Activated CD8-positive, alpha-beta memory T cell treated with anti-CD3 and anti-CD28 coated beads for 48 hours (primary cell): ENCODE measurements around the gene PDGFD.

Experiments used
- DNase-seq, 3 experiments: peaks; one replicate each; pipeline ENCODE4 v3.0.0-alpha.2; 2020; ENCODE audit warnings: low read depth in 2 of 3, low spot score in 2 of 3

The PDGFD gene

DNA sequence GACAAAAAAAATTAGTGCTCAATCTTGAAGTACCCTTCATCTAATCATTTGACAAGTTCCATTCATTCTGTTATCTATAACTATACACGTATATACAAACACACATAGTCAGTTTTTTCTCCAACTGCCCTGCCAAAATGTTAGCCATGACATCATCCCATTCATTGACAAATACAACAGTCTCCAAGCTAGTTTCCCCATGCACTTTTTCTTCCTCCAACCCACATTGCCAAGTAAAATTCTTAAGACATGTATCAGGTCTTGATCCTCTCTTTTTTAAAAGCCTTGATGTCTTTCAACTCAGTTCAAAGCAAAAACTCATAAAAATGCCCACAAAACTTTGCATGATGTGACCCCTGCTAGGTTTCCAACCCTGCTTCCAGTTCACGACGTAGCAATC is 69.4 kb downstream of the PDGFD start:
- DNase-seq = no peak

GRCh38 chr11:104093426-104094280 is 70.3 kb downstream of the PDGFD start:
- no peak for DNase-seq

DNA sequence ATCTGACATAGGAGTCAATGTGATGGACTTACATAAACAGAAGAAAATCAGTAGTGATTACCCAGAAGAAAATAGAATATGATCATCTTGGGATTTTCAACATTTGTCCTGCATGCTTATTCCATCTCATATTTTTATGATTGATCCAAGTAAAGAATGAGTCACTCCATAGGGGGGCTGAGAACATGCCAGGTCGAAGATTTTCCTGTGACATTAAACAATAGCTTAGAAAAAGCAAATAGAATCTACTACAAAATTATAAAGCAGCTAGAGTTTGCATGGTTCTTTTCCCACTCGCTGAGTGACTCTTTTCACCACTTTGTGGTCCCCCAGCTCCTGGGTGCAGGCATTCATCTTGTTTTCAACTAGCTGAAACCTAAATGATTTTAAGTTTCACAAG is 71.2 kb downstream of the PDGFD start:
- no peak for DNase-seq

DNA sequence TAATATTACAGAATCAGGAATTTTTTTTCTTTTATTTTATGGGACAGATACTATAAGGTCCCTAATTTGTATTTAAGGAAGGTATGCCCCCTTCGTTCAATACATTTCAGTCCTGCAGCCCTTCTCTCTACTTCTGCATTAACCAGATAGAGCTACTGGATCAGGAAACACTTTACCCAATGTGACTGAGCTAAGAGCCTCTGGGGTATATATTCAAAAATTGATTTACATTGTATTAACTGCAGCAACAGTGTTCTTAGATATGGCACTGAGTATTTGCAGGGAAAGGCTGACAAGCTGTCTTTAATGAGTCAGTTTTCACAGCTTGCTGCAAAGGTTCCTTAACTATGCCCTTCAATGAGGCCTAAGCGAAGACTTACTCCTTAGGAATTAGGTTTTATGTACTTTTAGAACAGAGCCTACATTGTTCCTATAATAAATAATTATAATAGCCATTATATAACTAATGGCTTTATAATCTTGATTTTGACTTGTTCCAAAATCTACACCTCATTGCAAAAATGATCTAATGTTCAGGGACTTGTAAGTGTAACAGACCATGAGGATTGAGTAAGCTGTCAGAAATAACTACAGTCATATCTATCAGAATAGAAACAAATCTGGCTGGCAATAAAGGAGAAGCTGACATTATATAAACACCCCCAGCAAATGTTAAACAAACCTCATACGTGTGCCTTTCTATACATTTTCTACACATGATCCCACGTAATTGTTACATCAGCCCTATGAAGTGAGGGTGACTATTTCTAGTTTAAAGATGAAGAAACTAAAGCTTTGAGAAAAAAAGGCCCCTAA is 72.5 kb downstream of the PDGFD start:
- no peak for DNase-seq

- DNase-seq = no peak
Observed at GRCh38 chr11:104090767-104091166, 73.2 kb downstream of the PDGFD start.

GRCh38 chr11:104089481-104089880 is 74.5 kb downstream of the PDGFD start:
- DNase-seq = no peak

GRCh38 chr11:104086621-104087020 is 77.3 kb downstream of the PDGFD start:
- DNase-seq = no peak

DNA sequence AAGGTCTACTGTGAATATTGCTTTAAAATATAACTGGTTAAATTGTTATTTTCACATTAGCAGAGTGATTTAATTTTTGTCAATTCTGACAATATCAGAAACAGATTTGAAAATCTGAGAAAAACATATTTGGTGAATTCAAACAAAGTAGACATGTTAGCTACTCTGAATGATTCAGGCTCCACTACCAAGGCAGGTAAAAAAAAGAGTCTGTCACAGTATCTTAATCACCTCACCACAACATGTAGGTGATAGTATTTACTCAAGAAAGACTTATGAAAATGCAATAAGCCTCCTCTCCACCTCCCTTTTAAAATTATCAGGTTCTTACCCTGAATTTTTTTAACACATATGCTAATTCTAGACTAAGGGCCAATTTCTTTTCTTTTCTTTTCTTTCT is 85.0 kb downstream of the PDGFD start:
- DNase-seq = no peak

DNA sequence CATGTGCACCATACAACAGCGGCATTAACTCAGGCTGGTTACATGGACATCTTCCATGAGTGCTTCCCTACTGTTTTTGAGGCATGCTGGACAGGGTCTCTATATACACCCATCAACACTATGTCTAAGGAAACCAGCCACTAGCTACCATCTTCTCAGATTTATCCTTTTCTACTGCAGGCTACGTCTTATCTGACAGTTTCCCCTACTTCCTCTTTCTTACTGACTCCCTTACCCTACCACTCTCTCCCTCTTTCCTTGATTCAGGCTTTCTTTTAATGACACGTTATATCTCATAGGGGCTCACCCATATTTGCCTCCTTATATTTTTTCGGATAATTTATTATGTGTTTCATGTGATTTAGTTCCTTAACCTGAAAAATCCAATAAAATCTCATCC is 85.7 kb downstream of the PDGFD start:
- no peak for DNase-seq

GRCh38 chr11:104076455-104076854 is 87.5 kb downstream of the PDGFD start:
- DNase-seq = no peak

- no peak for DNase-seq
Observed at GRCh38 chr11:104075706-104076105, 88.2 kb downstream of the PDGFD start.

GRCh38 chr11:104075091-104075490 is 88.9 kb downstream of the PDGFD start:
- no peak for DNase-seq

- DNase-seq = no peak
Observed at GRCh38 chr11:104073950-104074705, 89.8 kb downstream of the PDGFD start.

GRCh38 chr11:104067534-104067933 is 96.4 kb downstream of the PDGFD start:
- no peak for DNase-seq

DNA sequence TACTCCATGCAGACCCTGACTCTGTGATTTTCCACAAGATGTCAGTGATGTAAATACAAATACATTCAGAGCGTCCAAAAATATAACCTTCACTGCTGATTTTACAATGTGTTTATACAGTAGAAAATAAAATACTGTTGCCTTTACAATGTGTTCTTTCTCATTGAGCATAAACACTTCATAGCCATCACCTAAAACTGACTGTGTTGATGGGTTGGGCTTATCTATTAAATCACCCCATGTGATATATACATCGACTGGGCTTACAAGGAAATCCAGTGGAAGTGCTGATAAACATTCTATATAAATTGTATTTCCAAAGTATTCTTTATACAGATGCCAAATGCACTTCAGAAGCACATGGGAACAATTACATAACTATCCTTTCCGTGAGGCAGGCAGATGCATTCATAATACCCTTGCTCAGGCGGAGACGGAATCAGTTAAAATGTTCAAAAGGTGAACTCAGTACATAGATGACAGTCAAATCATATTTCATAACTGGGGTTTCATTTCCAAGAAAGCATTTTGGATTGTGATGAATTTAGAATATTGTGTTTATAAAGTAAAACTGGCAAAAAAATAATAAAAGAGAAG is 99.8 kb downstream of the PDGFD start:
- DNase-seq = no peak

DNA sequence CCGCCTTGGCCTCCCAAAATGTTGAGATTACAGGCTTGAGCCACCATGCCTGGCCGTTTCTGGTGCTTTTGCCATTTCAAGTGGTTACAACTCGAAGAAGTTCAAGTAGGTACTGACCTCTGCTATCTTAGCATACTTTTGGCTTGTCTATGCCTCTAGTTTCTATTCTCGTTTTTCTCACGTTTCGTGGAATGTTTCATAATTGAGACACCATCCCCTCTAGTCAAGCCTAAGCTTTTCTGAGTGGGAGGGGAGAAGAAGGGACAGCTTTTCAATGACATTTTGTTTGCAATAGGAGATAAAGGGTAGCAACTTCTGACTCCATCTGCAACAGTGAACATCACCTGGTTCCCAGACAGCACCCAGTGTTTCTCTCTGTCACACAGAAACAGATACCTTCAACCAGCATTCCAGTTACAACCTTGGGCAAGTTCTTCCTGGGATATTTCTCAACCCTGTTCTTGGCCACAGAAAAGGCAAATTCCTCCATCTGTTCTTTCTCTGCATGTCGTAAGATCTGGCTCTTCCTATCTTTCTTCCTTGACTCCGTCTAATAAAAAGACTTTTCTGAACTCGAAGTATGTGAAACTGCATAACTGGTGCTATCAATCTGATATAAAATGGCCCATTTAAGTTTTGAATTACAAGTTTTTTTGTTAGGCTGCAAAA is 102.0 kb downstream of the PDGFD start:
- DNase-seq = no peak

GRCh38 chr11:104060820-104061219 is 103.1 kb downstream of the PDGFD start:
- DNase-seq = no peak

GRCh38 chr11:104060004-104060794 is 103.7 kb downstream of the PDGFD start:
- no peak for DNase-seq

GRCh38 chr11:104058680-104059079 is 105.3 kb downstream of the PDGFD start:
- DNase-seq = no peak

- no peak for DNase-seq
Observed at GRCh38 chr11:104057908-104058307, 106.0 kb downstream of the PDGFD start.
